Mammary epithelial cell (primary cell): ENCODE measurements around the gene LTBR.

Experiments used
- EZH2 ChIP-seq: IDR thresholded peaks from 2 replicates; pipeline ENCODE4 v1.6.1; 2012; ENCODE audit warnings: low read length, inconsistent platforms, borderline replicate concordance
- TF ChIP-seq, protein P1 (sequence below), 2 donors: IDR thresholded peaks in 1 of 2; conservative IDR thresholded peaks in 1 of 2; 2 replicates each; pipeline ENCODE4 v1.5.1; 2011 to 2012; ENCODE audit warnings: inconsistent platforms in 2 of 2, low read length in 2 of 2, mild to moderate bottlenecking in 2 of 2, control low read depth in 1 of 2, low read depth in 1 of 2; ENCODE audit not compliant: insufficient read depth in 1 of 2; ENCODE audit errors: extremely low read depth in 1 of 2

GRCh38 chr12:6337958-6338433 is 46.0 kb upstream of the LTBR start:
- TF ChIP-seq, protein P1, sequence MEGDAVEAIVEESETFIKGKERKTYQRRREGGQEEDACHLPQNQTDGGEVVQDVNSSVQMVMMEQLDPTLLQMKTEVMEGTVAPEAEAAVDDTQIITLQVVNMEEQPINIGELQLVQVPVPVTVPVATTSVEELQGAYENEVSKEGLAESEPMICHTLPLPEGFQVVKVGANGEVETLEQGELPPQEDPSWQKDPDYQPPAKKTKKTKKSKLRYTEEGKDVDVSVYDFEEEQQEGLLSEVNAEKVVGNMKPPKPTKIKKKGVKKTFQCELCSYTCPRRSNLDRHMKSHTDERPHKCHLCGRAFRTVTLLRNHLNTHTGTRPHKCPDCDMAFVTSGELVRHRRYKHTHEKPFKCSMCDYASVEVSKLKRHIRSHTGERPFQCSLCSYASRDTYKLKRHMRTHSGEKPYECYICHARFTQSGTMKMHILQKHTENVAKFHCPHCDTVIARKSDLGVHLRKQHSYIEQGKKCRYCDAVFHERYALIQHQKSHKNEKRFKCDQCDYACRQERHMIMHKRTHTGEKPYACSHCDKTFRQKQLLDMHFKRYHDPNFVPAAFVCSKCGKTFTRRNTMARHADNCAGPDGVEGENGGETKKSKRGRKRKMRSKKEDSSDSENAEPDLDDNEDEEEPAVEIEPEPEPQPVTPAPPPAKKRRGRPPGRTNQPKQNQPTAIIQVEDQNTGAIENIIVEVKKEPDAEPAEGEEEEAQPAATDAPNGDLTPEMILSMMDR (conservative IDR thresholded peaks at IDR 0.05 in 1 of 2, IDR thresholded peaks at IDR 0.05 in 1 of 2; ENCODE audit: extremely low read depth in 1 of 2, insufficient read depth in 1 of 2, low read depth in 1 of 2, low read length in 2 of 2) = no peak
- no peak for TF ChIP-seq EZH2
